ENCODE data around the gene AMELX.

AMELX gene

GRCh38 chrX:11264925-11265324, 28.3 kb upstream of the AMELX start:
- Histone ChIP-seq H3K27ac (no peak overlapping the region), H3K4me3 (peak overlapping the region; percentile 16)
- TF ChIP-seq CTCF (IDR thresholded peaks at IDR 0.05), result no peak
- no peak for DNase-seq (ENCODE audit: low spot score)

GRCh38 chrX:11265352-11265751, 27.9 kb upstream of the AMELX start:
- H3K4me3 ChIP-seq, result peak overlapping the region; percentile 16

GRCh38 chrX:11266573-11267003, 26.6 kb upstream of the AMELX start:
- peak overlapping the region in 1 of 2 donors; percentile 1 for H3K27ac ChIP-seq
- no peak for DNase-seq (ENCODE audit: low spot score)
- no peak overlapping the region for H3K4me3 ChIP-seq
- no peak for TF ChIP-seq CTCF (IDR thresholded peaks at IDR 0.05)

More at GRCh38 chrX:11265352-11265751, 27.9 kb upstream of the AMELX start:
- no peak for TF ChIP-seq CTCF (IDR thresholded peaks at IDR 0.05)
- DNase-seq (ENCODE audit: low spot score), result no peak
- H3K27ac ChIP-seq, result peak overlapping the region in 1 of 2 donors; percentile 1

- Histone ChIP-seq H3K27ac (no peak overlapping the region), H3K4me3 (no peak overlapping the region)
- no peak for DNase-seq (ENCODE audit: low spot score)
- no peak for TF ChIP-seq CTCF (IDR thresholded peaks at IDR 0.05)
Observed at GRCh38 chrX:11267425-11267824, 25.8 kb upstream of the AMELX start.

GRCh38 chrX:11269006-11269405, 24.2 kb upstream of the AMELX start:
- DNase-seq (ENCODE audit: low spot score), result no peak
- H3K27ac ChIP-seq, result no peak overlapping the region
- TF ChIP-seq CTCF (IDR thresholded peaks at IDR 0.05), result no peak
- H3K4me3 ChIP-seq, result no peak overlapping the region

GRCh38 chrX:11269996-11270395, 23.2 kb upstream of the AMELX start:
- no peak for DNase-seq (ENCODE audit: low spot score)
- TF ChIP-seq CTCF (IDR thresholded peaks at IDR 0.05), result no peak
- H3K4me3 ChIP-seq, result no peak overlapping the region
- no peak overlapping the region for H3K27ac ChIP-seq

- no peak for TF ChIP-seq CTCF (IDR thresholded peaks at IDR 0.05)
- DNase-seq (ENCODE audit: low spot score), result no peak
- no peak overlapping the region for H3K27ac ChIP-seq
- H3K4me3 ChIP-seq, result no peak overlapping the region
Observed at GRCh38 chrX:11272290-11272689, 20.9 kb upstream of the AMELX start.
